Upper lobe of left lung (tissue), 6 donors: ENCODE data around the gene FRYL. TPM values are rescaled to one million over a fixed set of nuclear protein-coding genes. Genes with fewer than 3 reads are reported as not detected.
"Not testable (repeated sequence)": the region's sequence is repeated elsewhere in the genome, so short reads cannot be mapped to it uniquely, and the experiment has no call there.

Source experiments
- ATAC-seq, 2 donors: fragments of 200-7000 bp; cut with Tn5 transposase; one replicate each; pipeline ENCODE4 v1.9.1; 2022; ENCODE audit warnings: mild to moderate bottlenecking in 2 of 2, moderate library complexity in 2 of 2; ENCODE audit not compliant: low FRiP score in 2 of 2
- DNase-seq, 2 donors: peaks; one replicate each; pipeline ENCODE4 v3.0.0-alpha.2; 2019 to 2020
- H3K27ac ChIP-seq, 4 donors: fragments of 200-600 bp; sonication (generic); one replicate each; pipeline ENCODE4 v1.5.1; 2016 to 2019
- H3K27me3 ChIP-seq, 4 donors: fragments of 200-600 bp; sonication (generic); one replicate each; pipeline ENCODE4 v1.5.1; 2017 to 2019
- H3K36me3 ChIP-seq, 4 donors: fragments of 200-600 bp; sonication (generic); one replicate each; pipeline ENCODE4 v1.5.1; 2016 to 2019
- H3K4me1 ChIP-seq, 4 donors: fragments of 200-600 bp; sonication (generic); one replicate each; pipeline ENCODE4 v1.5.1; 2018 to 2019
- H3K4me3 ChIP-seq, 4 donors: fragments of 200-600 bp; sonication (generic); one replicate each; pipeline ENCODE4 v1.5.1; 2017 to 2019; ENCODE audit warnings: mild to moderate bottlenecking in 2 of 4, moderate library complexity in 1 of 4
- H3K9me3 ChIP-seq, 4 donors: fragments of 200-600 bp; sonication (generic); one replicate each; pipeline ENCODE4 v1.5.1; 2018 to 2019
- EP300 ChIP-seq, 4 donors: sonication (generic); formaldehyde crosslinking; IDR thresholded peaks; one replicate each; pipeline ENCODE4 v1.5.1; 2017; ENCODE audit warnings: antibody characterized with exemption in 4 of 4, control low read depth in 2 of 4
- POLR2A ChIP-seq, 4 donors: fragments of 450-650 bp; IDR thresholded peaks; one replicate each; pipeline ENCODE4 v1.5.1; 2016 to 2017; ENCODE audit warnings: antibody characterized with exemption in 4 of 4, mild to moderate bottlenecking in 2 of 4
- POLR2AphosphoS5 ChIP-seq, 2 donors: sonication (generic); formaldehyde crosslinking; IDR thresholded peaks; one replicate each; pipeline ENCODE4 v1.5.1; 2017; ENCODE audit warnings: antibody characterized with exemption in 2 of 2
- WGBS, 2 donors: methylation state at CpG; one replicate each; pipeline ENCODE4 v1.1.5; 2017 to 2018; 5-methylcytosine and 5-hydroxymethylcytosine counted together
- total RNA-seq, 6 donors: library from RNA; depleted of rRNA in 4 of 6; stranded (reverse); fragments of >200 nt in 4 of 6; gene quantifications; one replicate each; pipeline versions ENCODE4 v1.1.0 to v1.2.1, GENCODE V29; 2016 to 2021
- TF ChIP-seq, protein P1 (sequence below), 6 experiments: fragments of 450-650 bp in 4 of 6; fragments of 200-600 bp in 2 of 6; sonication (generic) in 2 of 6; IDR thresholded peaks; one replicate each; pipeline ENCODE4 v1.5.1; 2016 to 2019; ENCODE audit warnings: antibody characterized with exemption in 6 of 6
- donor health status: DM: no; HTN: no; CAD: no; lungs with moderate emphysema.
- donor health status: DM: no; HTN: yes; CAD: no; lungs with severe emphysema.

FRYL gene
- total RNA-seq, 6 donors from 2014 or later = 48.6 to 96.9 (median 69.2) TPM

- no peak overlapping the region for H3K4me3 ChIP-seq
- no peaks in the 10 kb centered on the region for H3K27me3 ChIP-seq
- H3K9me3 ChIP-seq = no peaks in the 10 kb centered on the region
- DNase-seq (no peak), ATAC-seq (no peak)
- H3K4me1 ChIP-seq = peaks cover 0 to 25% (median 5%) of the 10 kb centered on the region in 4 donors
- TF ChIP-seq EP300 (IDR thresholded peaks at IDR 0.05) = no peak
- TF ChIP-seq POLR2A (IDR thresholded peaks at IDR 0.05) = no peak
- no peak for TF ChIP-seq POLR2AphosphoS5 (IDR thresholded peaks at IDR 0.05)
- TF ChIP-seq, protein P1, sequence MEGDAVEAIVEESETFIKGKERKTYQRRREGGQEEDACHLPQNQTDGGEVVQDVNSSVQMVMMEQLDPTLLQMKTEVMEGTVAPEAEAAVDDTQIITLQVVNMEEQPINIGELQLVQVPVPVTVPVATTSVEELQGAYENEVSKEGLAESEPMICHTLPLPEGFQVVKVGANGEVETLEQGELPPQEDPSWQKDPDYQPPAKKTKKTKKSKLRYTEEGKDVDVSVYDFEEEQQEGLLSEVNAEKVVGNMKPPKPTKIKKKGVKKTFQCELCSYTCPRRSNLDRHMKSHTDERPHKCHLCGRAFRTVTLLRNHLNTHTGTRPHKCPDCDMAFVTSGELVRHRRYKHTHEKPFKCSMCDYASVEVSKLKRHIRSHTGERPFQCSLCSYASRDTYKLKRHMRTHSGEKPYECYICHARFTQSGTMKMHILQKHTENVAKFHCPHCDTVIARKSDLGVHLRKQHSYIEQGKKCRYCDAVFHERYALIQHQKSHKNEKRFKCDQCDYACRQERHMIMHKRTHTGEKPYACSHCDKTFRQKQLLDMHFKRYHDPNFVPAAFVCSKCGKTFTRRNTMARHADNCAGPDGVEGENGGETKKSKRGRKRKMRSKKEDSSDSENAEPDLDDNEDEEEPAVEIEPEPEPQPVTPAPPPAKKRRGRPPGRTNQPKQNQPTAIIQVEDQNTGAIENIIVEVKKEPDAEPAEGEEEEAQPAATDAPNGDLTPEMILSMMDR (IDR thresholded peaks at IDR 0.05) = no peak
- 98% methylated on average over 2 of the region's 2 CpGs for WGBS, 2 donors
- no peak overlapping the region for H3K27ac ChIP-seq
- H3K36me3 ChIP-seq = no peaks in the 10 kb centered on the region
These were observed 59.6 kb downstream of the FRYL start for GRCh38 chr4:48720459-48720858.

GRCh38 chr4:48718818-48719465 is 61.1 kb downstream of the FRYL start:
- H3K9me3 ChIP-seq = no peaks in the 10 kb centered on the region
- no peak for DNase-seq
- 89 to 91% methylated on average over 5 of the region's 5 CpGs for WGBS, 2 donors
- H3K36me3 ChIP-seq = no peaks in the 10 kb centered on the region
- H3K27ac ChIP-seq = no peak overlapping the region
- no peak for ATAC-seq
- H3K4me3 ChIP-seq = no peak overlapping the region
- no peaks in the 10 kb centered on the region for H3K27me3 ChIP-seq
- TF ChIP-seq, protein P1 (IDR thresholded peaks at IDR 0.05) = no peak
- no peak for TF ChIP-seq POLR2A (IDR thresholded peaks at IDR 0.05)
- no peak for TF ChIP-seq POLR2AphosphoS5 (IDR thresholded peaks at IDR 0.05)
- no peak for TF ChIP-seq EP300 (IDR thresholded peaks at IDR 0.05)
- peaks cover 0 to 16% (median 3%) of the 10 kb centered on the region in 4 donors for H3K4me1 ChIP-seq

GRCh38 chr4:48716285-48716684 is 63.8 kb downstream of the FRYL start:
- H3K36me3 ChIP-seq, H3K4me3 ChIP-seq, H3K4me1 ChIP-seq, DNase-seq, H3K9me3 ChIP-seq, H3K27me3 ChIP-seq, ATAC-seq, H3K27ac ChIP-seq: not testable (repeated sequence)
- WGBS, 2 donors = 88 to 100% methylated on average over 4 to 5 of the region's 5 CpGs

DNA sequence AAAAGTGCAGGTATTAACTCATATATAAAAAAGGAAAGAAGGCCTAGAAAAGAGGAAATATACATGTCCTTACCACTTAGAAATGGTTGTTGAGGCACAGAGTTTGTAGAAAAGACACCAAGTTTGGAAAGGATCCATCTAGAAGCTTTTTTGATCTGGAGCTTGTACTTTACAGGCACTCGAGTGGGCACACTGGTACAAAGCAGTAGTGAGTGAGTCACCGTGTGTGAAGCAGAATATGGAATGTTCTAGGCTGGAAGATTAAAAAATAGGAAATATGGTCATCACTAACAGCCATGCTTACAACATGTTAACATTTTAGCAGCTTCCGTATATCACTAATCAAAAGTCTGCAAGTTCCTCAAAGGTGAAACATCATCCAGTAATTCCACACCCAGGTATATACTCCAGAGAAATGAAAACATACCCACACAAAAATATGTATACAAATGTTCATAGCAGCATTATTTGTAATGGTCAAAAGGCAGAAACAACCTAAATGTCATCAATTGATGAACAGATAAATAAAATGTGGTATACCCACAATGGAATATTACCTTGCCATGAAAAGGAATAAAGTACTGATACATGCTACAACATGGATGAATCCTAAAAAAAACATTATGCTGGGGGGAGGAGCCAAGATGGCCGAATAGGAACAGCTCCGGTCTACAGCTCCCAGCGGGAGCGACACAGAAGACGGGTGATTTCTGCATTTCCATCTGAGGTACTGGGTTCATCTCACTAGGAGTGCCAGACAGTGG is 69.5 kb downstream of the FRYL start:
- H3K4me3 ChIP-seq = no peak overlapping the region
- no peak for DNase-seq
- ATAC-seq = no peak
- TF ChIP-seq POLR2A (IDR thresholded peaks at IDR 0.05) (no peak), POLR2AphosphoS5 (IDR thresholded peaks at IDR 0.05) (no peak)
- TF ChIP-seq, protein P1 (IDR thresholded peaks at IDR 0.05) = no peak
- H3K9me3 ChIP-seq = no peaks in the 10 kb centered on the region
- no peaks in the 10 kb centered on the region for H3K4me1 ChIP-seq
- 88 to 93% methylated on average over 8 of the region's 8 CpGs for WGBS, 2 donors
- H3K27ac ChIP-seq = no peak overlapping the region
- peaks cover 0 to 12% (median 5%) of the 10 kb centered on the region in 4 donors for H3K36me3 ChIP-seq
- no peaks in the 10 kb centered on the region for H3K27me3 ChIP-seq

- Histone ChIP-seq H3K4me3 (no peak overlapping the region), H3K9me3 (no peaks in the 10 kb centered on the region), H3K36me3 (peaks cover 0 to 12% (median 5%) of the 10 kb centered on the region in 4 donors), H3K4me1 (no peaks in the 10 kb centered on the region), H3K27me3 (no peaks in the 10 kb centered on the region), H3K27ac (no peak overlapping the region)
- DNase-seq (no peak), ATAC-seq (no peak)
- 89 to 91% methylated on average over 1 of the region's 1 CpG for WGBS, 2 donors
- TF ChIP-seq POLR2AphosphoS5 (IDR thresholded peaks at IDR 0.05) = no peak
- TF ChIP-seq, protein P1 (IDR thresholded peaks at IDR 0.05) = no peak
- no peak for TF ChIP-seq POLR2A (IDR thresholded peaks at IDR 0.05)
- TF ChIP-seq EP300 (IDR thresholded peaks at IDR 0.05) = no peak
These were observed 70.2 kb downstream of the FRYL start for GRCh38 chr4:48709901-48710300.
